Liver (tissue), 3 donors: ENCODE results near the gene HSPA2.

Experiments
- RXRA ChIP-seq, 2 donors: IDR thresholded peaks; 2 replicates each; pipeline ENCODE4 v1.6.1; 2017 to 2018; ENCODE audit warnings: antibody characterized with exemption in 2 of 2, mild to moderate bottlenecking in 1 of 2
- TF ChIP-seq, protein P1 (sequence below): fragments of 150-350 bp; IDR thresholded peaks from 2 replicates; pipeline ENCODE4 v1.5.1; 2017; ENCODE audit warnings: improper control_type of control experiment, low read depth, low read length; ENCODE audit not compliant: missing input control
- TF ChIP-seq, protein P2 (sequence below): IDR thresholded peaks from 2 replicates; pipeline ENCODE4 v1.6.1; 2016; ENCODE audit warnings: antibody characterized with exemption
- donor health status: healthy.
- donor health status: healthy.

DNA sequence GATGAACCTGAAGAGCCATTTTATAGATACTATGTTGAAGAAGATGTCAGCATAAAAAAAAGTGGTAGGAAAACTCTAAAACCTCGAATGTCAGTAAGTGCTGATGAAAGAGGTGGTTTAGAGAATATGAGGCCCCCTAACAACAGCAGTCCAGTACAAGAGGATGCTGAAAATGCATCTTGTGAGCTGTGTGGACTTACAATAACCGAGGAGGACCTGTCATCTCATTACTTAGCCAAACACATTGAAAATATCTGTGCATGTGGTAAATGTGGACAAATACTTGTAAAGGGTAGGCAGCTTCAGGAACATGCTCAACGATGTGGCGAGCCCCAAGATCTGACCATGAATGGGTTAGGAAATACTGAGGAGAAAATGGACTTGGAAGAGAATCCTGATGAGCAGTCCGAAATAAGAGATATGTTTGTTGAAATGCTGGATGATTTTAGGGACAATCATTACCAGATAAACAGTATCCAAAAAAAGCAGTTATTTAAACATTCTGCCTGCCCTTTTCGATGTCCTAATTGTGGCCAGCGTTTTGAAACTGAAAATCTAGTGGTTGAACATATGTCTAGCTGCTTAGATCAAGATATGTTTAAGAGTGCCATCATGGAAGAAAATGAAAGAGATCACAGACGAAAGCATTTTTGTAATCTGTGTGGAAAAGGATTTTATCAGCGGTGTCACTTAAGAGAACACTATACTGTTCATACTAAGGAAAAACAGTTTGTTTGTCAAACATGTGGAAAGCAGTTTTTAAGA lies 17.8 kb upstream of the HSPA2 start:
- TF ChIP-seq, protein P1, sequence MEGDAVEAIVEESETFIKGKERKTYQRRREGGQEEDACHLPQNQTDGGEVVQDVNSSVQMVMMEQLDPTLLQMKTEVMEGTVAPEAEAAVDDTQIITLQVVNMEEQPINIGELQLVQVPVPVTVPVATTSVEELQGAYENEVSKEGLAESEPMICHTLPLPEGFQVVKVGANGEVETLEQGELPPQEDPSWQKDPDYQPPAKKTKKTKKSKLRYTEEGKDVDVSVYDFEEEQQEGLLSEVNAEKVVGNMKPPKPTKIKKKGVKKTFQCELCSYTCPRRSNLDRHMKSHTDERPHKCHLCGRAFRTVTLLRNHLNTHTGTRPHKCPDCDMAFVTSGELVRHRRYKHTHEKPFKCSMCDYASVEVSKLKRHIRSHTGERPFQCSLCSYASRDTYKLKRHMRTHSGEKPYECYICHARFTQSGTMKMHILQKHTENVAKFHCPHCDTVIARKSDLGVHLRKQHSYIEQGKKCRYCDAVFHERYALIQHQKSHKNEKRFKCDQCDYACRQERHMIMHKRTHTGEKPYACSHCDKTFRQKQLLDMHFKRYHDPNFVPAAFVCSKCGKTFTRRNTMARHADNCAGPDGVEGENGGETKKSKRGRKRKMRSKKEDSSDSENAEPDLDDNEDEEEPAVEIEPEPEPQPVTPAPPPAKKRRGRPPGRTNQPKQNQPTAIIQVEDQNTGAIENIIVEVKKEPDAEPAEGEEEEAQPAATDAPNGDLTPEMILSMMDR, result no peak
- no peak for TF ChIP-seq RXRA (IDR thresholded peaks at IDR 0.05)
- TF ChIP-seq, protein P2, sequence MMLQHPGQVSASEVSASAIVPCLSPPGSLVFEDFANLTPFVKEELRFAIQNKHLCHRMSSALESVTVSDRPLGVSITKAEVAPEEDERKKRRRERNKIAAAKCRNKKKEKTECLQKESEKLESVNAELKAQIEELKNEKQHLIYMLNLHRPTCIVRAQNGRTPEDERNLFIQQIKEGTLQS, result no peak
